ENCODE measurements around the gene KRT73. TPM values are rescaled to one million over a fixed set of nuclear protein-coding genes. Genes with fewer than 3 reads are reported as not detected.

Gene KRT73
- total RNA-seq, 4 donors from 2014 or later, result not detected

GRCh38 chr12:52655251-52655650, 36.9 kb upstream of the KRT73 start:
- no peaks in the 10 kb centered on the region for H3K9me3 ChIP-seq
- WGBS, 2 donors (ENCODE audit: low coverage in 1 of 2), result 80% methylated on average over 1 of the region's 6 CpGs; no CpG with 5 or more reads in 1 of the 2 donors
- no peak overlapping the region for H3K4me3 ChIP-seq
- no peak overlapping the region for H3K27ac ChIP-seq
- H3K4me1 ChIP-seq, result no peaks in the 10 kb centered on the region
- TF ChIP-seq POLR2AphosphoS5 (IDR thresholded peaks at IDR 0.05), result no peak
- no peak for TF ChIP-seq EP300 (IDR thresholded peaks at IDR 0.05)
- TF ChIP-seq CTCF (IDR thresholded peaks at IDR 0.05), result no peak
- TF ChIP-seq POLR2A (IDR thresholded peaks at IDR 0.05), result no peak
- H3K36me3 ChIP-seq, result no peaks in the 10 kb centered on the region
- H3K27me3 ChIP-seq, result peaks cover 38% of the 10 kb centered on the region
- no peak for ATAC-seq

GRCh38 chr12:52651726-52652261, 33.4 kb upstream of the KRT73 start, which contains the start of gene KRT2:
KRT2 (minus strand) TSS chr12:52652211; CDS start chr12:52652142, 69 bp downstream.
- TF ChIP-seq CTCF (IDR thresholded peaks at IDR 0.05), result no peak
- no peak for TF ChIP-seq POLR2AphosphoS5 (IDR thresholded peaks at IDR 0.05)
- no peak for TF ChIP-seq POLR2A (IDR thresholded peaks at IDR 0.05)
- TF ChIP-seq EP300 (IDR thresholded peaks at IDR 0.05), result no peak
- Histone ChIP-seq H3K27me3 (peaks cover 32% of the 10 kb centered on the region), H3K4me3 (no peak within 1 kb of the TSS), H3K27ac (no peak within 1 kb of the TSS), H3K36me3 (no peaks in the 10 kb centered on the region), H3K9me3 (no peaks in the 10 kb centered on the region), H3K4me1 (no peaks in the 10 kb centered on the region)
- ATAC-seq, result no peak
- 73% methylated on average over 3 of the region's 16 CpGs; no CpG with 5 or more reads in 1 of the 2 donors for WGBS, 2 donors (ENCODE audit: low coverage in 1 of 2)

DNA sequence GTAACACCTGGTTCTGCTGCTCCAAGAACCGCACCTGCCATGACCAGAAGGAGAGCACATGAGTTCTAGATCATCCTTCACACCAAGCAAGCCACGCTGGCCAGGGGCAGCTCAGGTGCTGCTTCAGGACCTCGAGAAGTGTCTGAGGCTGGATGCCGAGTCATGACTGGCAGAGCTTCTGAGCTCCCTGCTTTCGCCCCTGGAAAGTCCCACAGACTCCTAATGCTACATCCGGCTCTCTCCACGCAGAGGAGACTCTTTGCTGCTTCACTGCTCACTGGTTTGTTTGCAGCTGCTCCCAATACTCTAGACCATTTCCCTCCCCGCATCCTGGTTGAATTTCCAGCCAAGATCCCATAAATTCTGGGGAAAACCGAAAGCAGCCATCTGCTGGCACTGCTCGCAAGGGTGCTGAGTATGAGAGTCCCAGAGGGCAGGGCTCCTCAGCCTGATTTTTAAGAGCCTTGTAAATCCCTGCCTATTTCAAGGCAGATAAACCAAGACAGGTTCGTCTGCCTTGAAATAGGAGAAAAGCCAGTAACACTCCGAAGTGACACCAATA, 32.2 kb upstream of the KRT73 start:
- TF ChIP-seq CTCF (IDR thresholded peaks at IDR 0.05) (no peak), POLR2A (IDR thresholded peaks at IDR 0.05) (no peak), EP300 (IDR thresholded peaks at IDR 0.05) (no peak), POLR2AphosphoS5 (IDR thresholded peaks at IDR 0.05) (no peak)
- no peak for ATAC-seq
- Histone ChIP-seq H3K9me3 (no peaks in the 10 kb centered on the region), H3K4me3 (no peak overlapping the region), H3K27me3 (peaks cover 32% of the 10 kb centered on the region), H3K36me3 (no peaks in the 10 kb centered on the region), H3K27ac (no peak overlapping the region), H3K4me1 (no peaks in the 10 kb centered on the region)
- WGBS, 2 donors (ENCODE audit: low coverage in 1 of 2), result 93 to 100% methylated on average over 1 to 2 of the region's 12 CpGs

GRCh38 chr12:52649066-52649465, 30.7 kb upstream of the KRT73 start:
- Histone ChIP-seq H3K27me3 (peaks cover 19% of the 10 kb centered on the region), H3K27ac (no peak overlapping the region), H3K4me1 (no peaks in the 10 kb centered on the region), H3K9me3 (no peaks in the 10 kb centered on the region), H3K4me3 (no peak overlapping the region), H3K36me3 (no peaks in the 10 kb centered on the region)
- ATAC-seq, result no peak
- 73 to 81% methylated on average over 3 to 6 of the region's 6 CpGs for WGBS, 2 donors (ENCODE audit: low coverage in 1 of 2)
- no peak for TF ChIP-seq CTCF (IDR thresholded peaks at IDR 0.05)
- no peak for TF ChIP-seq EP300 (IDR thresholded peaks at IDR 0.05)
- no peak for TF ChIP-seq POLR2A (IDR thresholded peaks at IDR 0.05)
- TF ChIP-seq POLR2AphosphoS5 (IDR thresholded peaks at IDR 0.05), result no peak

- no peaks in the 10 kb centered on the region for H3K4me1 ChIP-seq
- H3K36me3 ChIP-seq, result no peaks in the 10 kb centered on the region
- H3K27ac ChIP-seq, result no peak overlapping the region
- peaks cover 15% of the 10 kb centered on the region for H3K27me3 ChIP-seq
- TF ChIP-seq POLR2AphosphoS5 (IDR thresholded peaks at IDR 0.05) (no peak), CTCF (IDR thresholded peaks at IDR 0.05) (no peak)
- WGBS, 2 donors (ENCODE audit: low coverage in 1 of 2), result 100% methylated on average over 2 to 4 of the region's 8 CpGs
- no peak overlapping the region for H3K4me3 ChIP-seq
- no peaks in the 10 kb centered on the region for H3K9me3 ChIP-seq
- ATAC-seq, result no peak
These were observed 29.7 kb upstream of the KRT73 start for GRCh38 chr12:52648012-52648550.
